ENCODE data around the gene DNAJB1.
A peak's percentile ranks its signal among the peaks of the same experiment; 100 is the strongest.
"Not testable (repeated sequence)": the region's sequence is repeated elsewhere in the genome, so short reads cannot be mapped to it uniquely, and the experiment has no call there.

Gene DNAJB1

GRCh38 chr19:14553042-14553938 lies 35.1 kb upstream of the DNAJB1 start:
- DNase-seq (ENCODE audit: low read depth) = no peak

GRCh38 chr19:14552006-14552360 lies 33.8 kb upstream of the DNAJB1 start:
- DNase-seq (ENCODE audit: low read depth) = not testable (repeated sequence)

- peak; percentile 60 for DNase-seq (ENCODE audit: low read depth)
These were observed 33.2 kb upstream of the DNAJB1 start for GRCh38 chr19:14551134-14552005.

- no peak for DNase-seq (ENCODE audit: low read depth)
These were observed 32.1 kb upstream of the DNAJB1 start for GRCh38 chr19:14550201-14550754.

GRCh38 chr19:14545716-14546082 lies 27.5 kb upstream of the DNAJB1 start:
- no peak for DNase-seq (ENCODE audit: low read depth)

- no peak for DNase-seq (ENCODE audit: low read depth)
These were observed 26.9 kb upstream of the DNAJB1 start for GRCh38 chr19:14544977-14545715.

- no peak for DNase-seq (ENCODE audit: low read depth)
These were observed 25.9 kb upstream of the DNAJB1 start for GRCh38 chr19:14544047-14544446.

GRCh38 chr19:14542711-14543328 lies 24.6 kb upstream of the DNAJB1 start:
- DNase-seq (ENCODE audit: low read depth) = no peak

- DNase-seq (ENCODE audit: low read depth) = not testable (repeated sequence)
These were observed 23.8 kb upstream of the DNAJB1 start for GRCh38 chr19:14541979-14542378.

- no peak for DNase-seq (ENCODE audit: low read depth)
These were observed 22.7 kb upstream of the DNAJB1 start for GRCh38 chr19:14540741-14541525.

GRCh38 chr19:14536926-14537692 lies 18.9 kb upstream of the DNAJB1 start:
- DNase-seq (ENCODE audit: low read depth) = peak; percentile 36

GRCh38 chr19:14533450-14533849 lies 15.3 kb upstream of the DNAJB1 start:
- DNase-seq (ENCODE audit: low read depth) = no peak

GRCh38 chr19:14530506-14530905 lies 12.3 kb upstream of the DNAJB1 start:
- no peak for DNase-seq (ENCODE audit: low read depth)

- DNase-seq (ENCODE audit: low read depth) = no peak
These were observed 11.8 kb upstream of the DNAJB1 start for GRCh38 chr19:14530005-14530348.

GRCh38 chr19:14529254-14530004 lies 11.2 kb upstream of the DNAJB1 start, which contains the start of gene TECR:
Gene TECR, plus strand, starts transcription at chr19:14529594. Its CDS starts 103 bp downstream, at chr19:14529697.
- DNase-seq (ENCODE audit: low read depth) = peak; percentile 100

GRCh38 chr19:14528419-14529253 lies 10.4 kb upstream of the DNAJB1 start:
- no peak for DNase-seq (ENCODE audit: low read depth)

GRCh38 chr19:14526423-14526822 lies 8.2 kb upstream of the DNAJB1 start:
- DNase-seq (ENCODE audit: low read depth) = no peak

- no peak for DNase-seq (ENCODE audit: low read depth)
These were observed 7.5 kb upstream of the DNAJB1 start for GRCh38 chr19:14525729-14526128.
